Cerebellar cortex (tissue), 1 donor: Measurements from ENCODE around the gene CNTNAP5.
A peak's percentile ranks its signal among the peaks of the same experiment; 100 is the strongest.

Source experiments
- DNase-seq: peaks from one replicate; pipeline ENCODE4 v3.0.0-alpha.2; 2015; ENCODE audit warnings: low spot score

Gene CNTNAP5

DNA sequence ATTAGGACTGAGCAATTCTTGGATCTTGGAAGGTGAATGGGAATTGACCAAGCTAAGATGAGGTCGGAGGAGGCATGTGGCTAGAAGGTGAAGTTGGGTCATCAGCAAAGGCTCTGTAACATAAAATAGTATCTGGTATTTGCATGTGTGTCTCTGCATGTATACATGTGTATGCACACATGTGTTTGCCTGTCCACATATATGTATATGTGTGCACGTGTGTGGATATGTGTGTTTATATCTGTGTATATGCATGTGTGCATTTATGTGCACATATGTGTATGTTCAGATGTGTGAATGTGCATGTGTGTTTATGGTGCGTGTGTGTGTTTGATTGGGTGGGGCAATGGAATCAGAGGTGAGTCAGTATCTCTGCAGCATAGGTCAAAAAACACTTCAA, 664.3 kb downstream of the CNTNAP5 start:
- DNase-seq: no peak

GRCh38 chr2:124692216-124692615, 667.1 kb downstream of the CNTNAP5 start:
- DNase-seq: no peak

DNA sequence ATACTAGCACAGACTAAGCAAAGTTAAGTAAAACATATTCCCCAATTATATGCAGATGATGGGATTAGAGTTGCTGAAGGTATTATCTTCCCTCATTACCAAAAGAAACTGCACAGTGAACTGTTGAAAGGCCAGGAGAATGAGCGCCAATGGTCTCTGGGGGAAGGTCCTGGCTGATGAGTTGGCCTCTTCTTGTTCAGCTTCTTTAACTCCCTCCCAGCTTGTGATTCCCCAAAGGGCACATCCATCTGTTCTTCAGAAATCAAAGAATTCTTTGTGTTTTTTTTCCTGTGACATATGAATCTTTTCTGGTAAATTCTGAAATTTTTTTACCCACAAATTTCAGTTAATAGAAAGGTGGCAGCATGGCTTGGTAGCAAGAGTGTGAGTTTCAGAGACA, 667.6 kb downstream of the CNTNAP5 start:
- DNase-seq: no peak

DNA sequence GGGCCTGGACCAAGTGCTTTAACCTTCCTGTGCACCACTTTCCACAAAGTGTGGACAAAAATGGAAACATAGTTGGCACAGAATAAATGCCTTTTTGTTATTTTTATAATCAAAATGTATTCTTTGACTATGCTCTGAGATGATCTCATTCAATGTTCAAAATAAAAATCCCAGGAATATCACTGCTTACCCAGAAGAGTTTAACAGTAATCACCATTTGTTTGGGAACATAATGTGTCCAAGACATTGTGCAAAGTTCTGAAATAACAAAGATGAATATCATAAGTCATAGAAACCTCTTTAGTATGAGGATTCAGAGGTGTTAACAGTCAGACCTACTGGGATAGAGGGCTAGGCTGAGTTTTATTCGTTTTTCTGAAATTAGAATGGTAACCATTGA, 668.1 kb downstream of the CNTNAP5 start:
- no peak for DNase-seq

- no peak for DNase-seq
Measured at GRCh38 chr2:124698979-124699565, 674.0 kb downstream of the CNTNAP5 start.

DNA sequence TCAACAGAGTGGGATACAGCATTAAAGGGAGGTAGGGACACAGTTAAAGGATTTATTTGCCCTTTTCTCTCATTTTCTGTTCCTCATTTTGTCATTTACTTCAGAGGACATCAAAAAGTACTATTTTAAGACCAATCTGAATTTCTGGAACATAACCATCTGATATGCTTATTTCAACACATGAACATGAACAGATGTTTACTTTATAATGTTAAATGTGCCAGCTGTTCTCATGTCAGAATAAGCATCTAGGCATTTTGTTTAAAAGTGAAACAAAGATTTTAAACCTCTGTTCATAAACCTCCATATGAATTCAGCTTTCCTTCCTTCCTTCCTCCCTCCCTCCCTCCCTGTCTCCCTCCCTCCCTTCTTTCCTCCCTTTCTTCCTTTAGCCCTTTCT, 677.7 kb downstream of the CNTNAP5 start:
- no peak for DNase-seq

DNA sequence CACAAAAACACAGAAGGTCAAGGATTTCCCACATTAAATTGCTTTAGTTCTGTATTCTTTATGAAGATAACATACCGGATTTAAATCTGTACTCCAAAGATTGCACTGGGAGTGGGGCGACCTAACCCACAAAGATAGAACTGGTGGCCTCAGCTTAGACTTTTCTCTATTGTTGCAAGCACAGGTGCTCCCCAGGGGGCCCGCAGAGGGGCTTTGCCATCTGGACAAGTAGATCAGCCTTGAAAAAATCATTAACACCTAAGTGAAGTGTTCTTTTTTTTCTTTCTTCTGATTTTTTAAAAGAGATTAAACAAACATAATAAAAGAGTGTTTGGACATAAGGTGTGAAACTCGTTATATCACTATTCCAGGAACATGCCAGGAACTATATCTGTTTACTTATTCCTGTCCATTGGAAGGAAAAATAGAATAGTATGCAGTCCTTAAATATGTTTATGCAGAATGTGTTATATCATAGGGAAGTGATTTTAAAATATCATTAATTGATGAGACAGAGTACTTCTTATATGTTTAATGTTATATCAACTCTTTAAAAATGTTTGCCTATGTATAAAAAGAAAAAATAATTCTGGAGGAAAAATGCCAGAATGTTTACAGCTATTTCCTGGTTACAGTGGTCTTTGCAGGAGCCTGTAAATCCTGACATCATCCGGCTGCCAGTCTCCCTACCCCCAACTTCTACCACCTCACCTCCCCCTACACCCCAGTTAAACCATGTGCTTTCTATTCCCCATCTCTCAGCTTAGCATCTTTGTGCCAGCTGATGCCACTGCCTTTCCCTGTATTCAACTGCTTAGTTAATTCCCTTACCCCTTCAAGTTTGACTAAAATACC, 679.2 kb downstream of the CNTNAP5 start:
- DNase-seq: no peak

GRCh38 chr2:124708661-124709060, 683.6 kb downstream of the CNTNAP5 start:
- DNase-seq: no peak

DNA sequence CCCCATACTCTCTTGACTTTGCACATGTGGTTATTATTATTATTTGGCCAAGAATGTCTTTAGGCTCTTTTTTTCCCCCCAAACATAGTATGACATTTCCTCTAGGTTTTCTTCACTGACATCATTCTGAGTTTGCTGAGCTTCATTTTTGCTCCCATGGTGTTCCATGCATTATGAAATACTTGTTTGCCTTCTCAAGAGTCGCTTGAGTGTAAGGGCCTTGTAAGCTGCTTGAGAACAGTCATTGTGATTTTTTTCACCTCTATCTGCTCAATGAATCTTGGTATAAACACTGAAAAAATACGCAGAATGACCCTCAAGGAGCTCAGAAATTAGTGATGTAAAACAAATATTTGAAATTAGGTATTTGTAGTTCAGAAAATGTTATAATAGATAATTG, 688.9 kb downstream of the CNTNAP5 start:
- no peak for DNase-seq

DNA sequence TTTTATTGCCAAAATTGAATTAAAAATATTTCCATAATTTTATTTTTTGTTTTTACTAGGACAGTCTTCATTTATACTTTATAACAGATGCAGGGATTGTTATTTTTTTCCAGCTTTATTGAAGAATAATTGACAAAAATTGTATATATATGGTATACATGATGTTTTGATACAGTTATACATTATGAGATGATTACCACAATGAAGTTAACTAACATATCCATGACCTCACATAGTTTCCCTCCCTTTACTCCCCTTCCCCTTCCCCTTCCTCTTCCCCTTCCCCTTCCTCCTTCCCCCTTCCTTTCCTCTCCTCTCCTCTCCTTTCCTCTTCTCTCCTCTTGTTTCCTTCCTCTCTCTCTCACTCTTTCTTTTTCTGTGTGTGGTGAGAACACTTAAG, 700.1 kb downstream of the CNTNAP5 start:
- DNase-seq: no peak

DNA sequence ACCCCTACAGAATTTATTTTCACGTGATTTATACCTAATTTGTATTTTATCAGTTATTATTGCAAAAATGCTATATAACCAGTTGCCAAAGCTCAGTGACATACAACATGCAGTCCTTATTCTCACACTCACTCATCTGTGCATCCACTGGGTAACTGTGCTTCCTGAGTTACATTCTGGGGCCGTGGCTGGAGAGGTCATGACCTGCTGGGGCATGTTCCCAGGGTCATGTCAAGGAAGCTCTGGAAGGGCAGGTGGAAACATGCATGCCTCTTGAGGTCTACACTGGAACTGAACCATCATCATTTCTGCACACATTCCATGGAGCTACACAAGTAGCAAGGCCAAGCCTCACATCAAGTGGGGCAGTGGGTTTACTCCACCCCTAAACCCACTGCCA, 715.5 kb downstream of the CNTNAP5 start:
- DNase-seq: no peak

DNA sequence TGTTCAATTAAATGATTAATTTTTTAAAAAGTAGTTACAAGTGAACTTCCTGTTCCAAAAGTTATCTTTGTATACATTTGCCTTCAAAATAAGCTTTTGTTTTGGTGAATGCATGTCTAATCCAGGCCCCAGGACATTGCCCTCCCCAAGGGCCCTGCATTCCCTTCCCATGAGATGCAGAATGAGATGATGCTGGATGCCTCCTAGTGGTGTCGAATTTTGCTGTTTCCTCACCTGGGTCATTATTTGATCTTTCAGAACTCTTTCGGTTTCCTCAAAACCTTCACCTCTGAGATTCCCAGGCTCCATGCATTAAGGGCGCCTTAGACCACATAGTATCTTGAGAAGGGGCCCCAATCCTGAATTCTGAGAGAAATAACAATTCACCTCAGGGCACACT, 728.8 kb downstream of the CNTNAP5 start:
- no peak for DNase-seq

- no peak for DNase-seq
Measured at GRCh38 chr2:124755386-124755785, 730.3 kb downstream of the CNTNAP5 start.

DNA sequence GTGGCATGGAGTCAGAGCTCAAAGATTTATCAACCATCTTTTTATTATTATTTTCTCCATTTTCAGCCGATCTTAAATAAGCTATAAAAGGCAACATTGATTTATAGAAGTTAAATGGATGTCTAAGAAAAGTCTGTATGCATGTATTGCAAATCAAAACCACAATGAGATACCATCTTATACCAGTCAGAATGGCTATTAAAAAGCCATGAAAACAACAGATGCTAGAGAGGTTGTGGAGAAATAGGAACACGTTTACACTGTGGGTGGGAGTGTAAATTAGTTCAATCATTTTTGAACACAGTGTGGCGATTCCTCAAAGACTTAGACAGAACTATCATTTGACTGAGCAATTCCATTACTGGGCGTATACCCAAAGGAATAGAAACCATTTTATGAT, 731.0 kb downstream of the CNTNAP5 start:
- DNase-seq: no peak

DNA sequence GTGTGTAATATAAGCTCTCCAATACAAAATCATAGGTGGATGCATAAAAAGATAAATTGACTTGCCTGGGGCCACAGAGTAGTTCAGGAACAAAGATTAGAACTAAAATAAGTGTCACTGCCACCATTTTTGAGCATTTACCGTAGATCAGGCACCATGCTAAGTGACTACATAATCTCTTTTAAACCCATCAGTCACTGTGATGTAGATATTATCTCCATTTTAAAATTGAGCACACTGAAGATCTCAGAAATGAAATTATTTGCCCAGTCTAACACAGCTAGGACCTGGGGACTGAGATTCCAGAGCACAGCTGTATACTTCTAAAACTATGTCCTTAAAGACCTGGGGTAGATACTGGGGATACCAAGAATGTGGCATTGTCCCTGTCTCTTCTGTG, 737.3 kb downstream of the CNTNAP5 start:
- no peak for DNase-seq

- DNase-seq: no peak
Measured at GRCh38 chr2:124763611-124764010, 738.5 kb downstream of the CNTNAP5 start.

GRCh38 chr2:124774781-124775180, 749.7 kb downstream of the CNTNAP5 start:
- DNase-seq: no peak

GRCh38 chr2:124776332-124776731, 751.2 kb downstream of the CNTNAP5 start:
- DNase-seq: no peak

DNA sequence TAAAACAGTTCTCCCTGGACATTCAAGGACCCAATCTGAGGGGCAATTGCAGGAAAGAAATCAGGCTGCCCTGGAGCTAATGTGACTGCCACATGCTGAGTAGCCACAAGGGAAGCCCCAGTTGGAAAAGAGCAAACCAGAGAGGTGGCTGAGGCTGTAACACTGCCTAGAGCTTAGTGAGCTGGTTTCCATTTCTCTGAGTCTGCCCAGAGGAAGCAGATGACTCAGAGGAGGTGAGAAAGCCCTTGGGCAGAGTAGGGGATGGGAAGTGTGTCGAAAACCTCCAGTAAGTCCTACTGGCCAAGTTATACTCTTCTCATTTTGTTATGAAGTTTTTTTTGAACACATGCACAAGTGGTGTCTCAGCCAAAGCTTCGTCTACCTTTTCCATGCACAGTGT, 753.0 kb downstream of the CNTNAP5 start:
- DNase-seq: no peak

DNA sequence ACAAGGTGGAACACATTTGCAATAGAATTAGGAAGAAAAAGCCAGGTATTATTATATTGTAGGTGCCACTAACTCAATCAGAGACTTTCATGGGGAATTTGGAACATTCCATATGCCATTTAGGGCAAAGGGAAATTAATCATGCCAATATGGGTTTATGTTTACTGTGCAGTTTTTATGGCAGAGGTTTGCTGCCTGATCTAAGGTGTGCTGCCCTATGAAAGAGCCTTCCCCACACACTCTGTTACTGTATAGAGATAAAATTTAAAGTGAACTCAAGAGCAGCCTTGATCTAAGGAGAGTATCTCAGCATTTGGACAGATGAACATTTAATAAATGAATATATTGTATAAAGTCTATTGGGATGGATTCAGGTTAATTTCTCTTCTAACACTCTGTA, 771.6 kb downstream of the CNTNAP5 start:
- DNase-seq: no peak

- DNase-seq: no peak
Measured at GRCh38 chr2:124797049-124797448, 772.0 kb downstream of the CNTNAP5 start.

DNA sequence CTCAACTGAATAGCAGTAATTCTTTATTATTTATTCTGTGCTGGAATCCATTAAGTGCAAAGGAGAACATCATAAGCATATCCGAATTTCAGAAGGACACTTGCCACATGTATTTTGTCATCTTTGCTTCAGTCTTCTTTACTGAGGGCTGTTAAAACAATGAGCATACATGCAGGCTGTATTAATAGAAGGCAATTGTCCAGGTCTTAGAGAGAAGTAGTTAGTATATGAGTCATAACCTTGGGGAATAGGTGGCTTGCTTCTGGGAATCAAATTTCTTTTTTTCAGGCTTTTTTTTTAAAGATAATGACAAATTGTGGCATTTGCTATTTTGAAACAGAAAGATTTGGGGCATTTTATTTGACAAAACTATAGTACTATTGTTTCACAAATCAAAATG, 773.5 kb downstream of the CNTNAP5 start:
- no peak for DNase-seq

- DNase-seq: peak; percentile 9
Measured at GRCh38 chr2:124804014-124804940, 779.2 kb downstream of the CNTNAP5 start.
